Thyroid gland (tissue), 4 donors: ENCODE data around the gene RNF213. TPM values are rescaled to one million over a fixed set of nuclear protein-coding genes. Genes with fewer than 3 reads are reported as not detected.

Source experiments
- DNase-seq, 2 donors: peaks; one replicate each; pipeline ENCODE4 v3.0.0-alpha.2; 2019
- H3K27ac ChIP-seq, 3 donors: fragments of 200-600 bp; sonication (generic); 1 replicate in 2 of 3; 2 replicates in 1 of 3; pipeline ENCODE4 v1.5.1; 2016 to 2019; ENCODE audit warnings: mild to moderate bottlenecking in 1 of 3, moderate library complexity in 1 of 3
- H3K27me3 ChIP-seq: fragments of 200-600 bp; sonication (generic); one replicate; pipeline ENCODE4 v1.5.1; 2019
- H3K36me3 ChIP-seq, 2 donors: fragments of 200-600 bp; sonication (generic); one replicate each; pipeline ENCODE4 v1.5.1; 2016 to 2019
- H3K4me1 ChIP-seq, 2 donors: fragments of 200-600 bp; sonication (generic); one replicate each; pipeline ENCODE4 v1.5.1; 2017 to 2019
- H3K4me3 ChIP-seq, 3 donors: fragments of 200-600 bp; sonication (generic); replicated peaks in 1 of 3; 1 replicate in 2 of 3; 2 replicates in 1 of 3; pipeline ENCODE4 v1.5.1; 2016; ENCODE audit warnings: mild to moderate bottlenecking in 1 of 3
- H3K9me3 ChIP-seq: fragments of 200-600 bp; sonication (generic); one replicate; pipeline ENCODE4 v1.5.1; 2017
- POLR2A ChIP-seq, 2 donors: fragments of 450-650 bp; IDR thresholded peaks; one replicate each; pipeline ENCODE4 v1.6.1; 2017; ENCODE audit warnings: antibody characterized with exemption in 2 of 2, mild to moderate bottlenecking in 2 of 2, moderate library complexity in 1 of 2
- WGBS, 2 donors: methylation state at CpG; one replicate each; pipeline ENCODE4 v1.1.5; 2017; 5-methylcytosine and 5-hydroxymethylcytosine counted together
- intact Hi-C: fragments of 100-400 bp; cut with DNase I; formaldehyde crosslinking; loops from one replicate; pipeline ENCODE4 v1.15.1; 2023
- total RNA-seq, 4 donors: library from RNA; depleted of rRNA; stranded (reverse); fragments of >200 nt; gene quantifications; one replicate each; pipeline ENCODE4 v1.2.3, GENCODE V29; 2016
- TF ChIP-seq, protein P1 (sequence below), 6 experiments: fragments of 200-600 bp in 3 of 6; fragments of 450-650 bp in 3 of 6; sonication (generic) in 3 of 6; IDR thresholded peaks; one replicate each; pipeline ENCODE4 v1.5.1; 2016 to 2019; ENCODE audit warnings: antibody characterized with exemption in 6 of 6, mild to moderate bottlenecking in 2 of 6, inconsistent platforms in 1 of 6, moderate library complexity in 1 of 6

The RNF213 gene
- total RNA-seq, 4 donors from 2014 or later = 107 to 245 (median 187) TPM

DNA sequence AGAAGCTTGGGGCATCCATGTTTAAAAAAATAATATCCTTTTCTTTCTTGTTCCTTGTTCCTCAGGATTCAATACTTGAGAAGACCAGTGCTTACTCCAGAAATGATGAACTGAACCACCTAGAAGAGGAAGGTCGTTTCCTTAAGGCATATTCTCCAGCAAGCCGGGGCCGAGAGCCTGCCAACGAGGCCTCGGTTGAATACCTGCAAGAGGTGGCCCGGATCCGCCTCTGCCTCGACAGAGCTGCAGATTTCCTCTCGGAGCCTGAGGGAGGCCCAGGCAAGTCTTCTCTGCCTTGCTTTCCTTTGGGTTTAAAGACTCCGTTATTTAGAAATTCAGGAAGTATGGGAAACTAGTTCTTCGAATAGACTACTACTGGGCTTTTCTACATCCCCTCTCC is 111.8 kb downstream of the RNF213 start:
- intact Hi-C loops = no loop called here
- DNase-seq = no peak
- peaks cover 91 to 92% of the 10 kb centered on the region in 2 donors for H3K36me3 ChIP-seq

DNA sequence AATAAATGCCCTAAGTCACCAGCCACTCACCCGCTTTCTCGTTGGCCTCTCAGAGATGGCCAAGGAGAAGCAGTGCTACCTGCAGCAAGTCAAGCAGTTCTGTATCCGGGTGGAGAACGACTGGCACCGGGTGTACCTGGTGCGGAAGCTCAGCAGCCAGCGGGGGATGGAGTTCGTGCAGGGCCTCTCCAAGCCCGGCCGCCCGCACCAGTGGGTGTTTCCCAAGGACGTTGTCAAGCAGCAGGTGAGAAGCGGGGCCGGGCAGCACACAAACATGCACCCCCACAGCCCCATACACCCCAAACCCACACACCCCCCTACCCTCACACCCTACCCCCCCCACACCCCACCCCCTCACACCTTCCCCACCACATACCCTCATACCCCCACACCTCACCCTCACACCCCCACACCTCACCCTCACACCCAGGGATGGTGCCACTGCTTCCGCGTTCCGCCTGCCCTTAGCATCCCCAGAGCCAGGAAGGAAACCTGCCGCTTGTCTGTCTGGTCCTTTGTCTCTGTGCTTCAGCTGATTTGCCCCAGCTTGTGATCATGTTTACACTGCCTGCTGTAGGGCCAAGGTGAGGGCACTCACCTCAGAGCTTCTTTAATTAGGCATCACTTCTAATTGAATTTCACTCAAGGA is 112.4 kb downstream of the RNF213 start:
- peaks cover 91 to 92% of the 10 kb centered on the region in 2 donors for H3K36me3 ChIP-seq
- H3K4me1 ChIP-seq = no peaks in the 10 kb centered on the region
- intact Hi-C loops = no loop called here
- H3K27me3 ChIP-seq = no peaks in the 10 kb centered on the region
- H3K27ac ChIP-seq = no peak overlapping the region
- TF ChIP-seq, protein P1, sequence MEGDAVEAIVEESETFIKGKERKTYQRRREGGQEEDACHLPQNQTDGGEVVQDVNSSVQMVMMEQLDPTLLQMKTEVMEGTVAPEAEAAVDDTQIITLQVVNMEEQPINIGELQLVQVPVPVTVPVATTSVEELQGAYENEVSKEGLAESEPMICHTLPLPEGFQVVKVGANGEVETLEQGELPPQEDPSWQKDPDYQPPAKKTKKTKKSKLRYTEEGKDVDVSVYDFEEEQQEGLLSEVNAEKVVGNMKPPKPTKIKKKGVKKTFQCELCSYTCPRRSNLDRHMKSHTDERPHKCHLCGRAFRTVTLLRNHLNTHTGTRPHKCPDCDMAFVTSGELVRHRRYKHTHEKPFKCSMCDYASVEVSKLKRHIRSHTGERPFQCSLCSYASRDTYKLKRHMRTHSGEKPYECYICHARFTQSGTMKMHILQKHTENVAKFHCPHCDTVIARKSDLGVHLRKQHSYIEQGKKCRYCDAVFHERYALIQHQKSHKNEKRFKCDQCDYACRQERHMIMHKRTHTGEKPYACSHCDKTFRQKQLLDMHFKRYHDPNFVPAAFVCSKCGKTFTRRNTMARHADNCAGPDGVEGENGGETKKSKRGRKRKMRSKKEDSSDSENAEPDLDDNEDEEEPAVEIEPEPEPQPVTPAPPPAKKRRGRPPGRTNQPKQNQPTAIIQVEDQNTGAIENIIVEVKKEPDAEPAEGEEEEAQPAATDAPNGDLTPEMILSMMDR (IDR thresholded peaks at IDR 0.05) = no peak
- TF ChIP-seq POLR2A (IDR thresholded peaks at IDR 0.05) = no peak
- H3K9me3 ChIP-seq = no peaks in the 10 kb centered on the region
- WGBS, 2 donors = 94% methylated on average over 18 of the region's 18 CpGs
- H3K4me3 ChIP-seq = no peak overlapping the region
- DNase-seq = no peak

More for the DNA sequence above, 111.8 kb downstream of the RNF213 start:
- WGBS, 2 donors = 80 to 92% methylated on average over 11 of the region's 11 CpGs
- H3K4me1 ChIP-seq = no peaks in the 10 kb centered on the region
- H3K9me3 ChIP-seq = no peaks in the 10 kb centered on the region
- no peak overlapping the region for H3K4me3 ChIP-seq
- no peaks in the 10 kb centered on the region for H3K27me3 ChIP-seq
- no peak overlapping the region for H3K27ac ChIP-seq
- no peak for TF ChIP-seq POLR2A (IDR thresholded peaks at IDR 0.05)
- TF ChIP-seq, protein P1 (IDR thresholded peaks at IDR 0.05) = no peak

DNA sequence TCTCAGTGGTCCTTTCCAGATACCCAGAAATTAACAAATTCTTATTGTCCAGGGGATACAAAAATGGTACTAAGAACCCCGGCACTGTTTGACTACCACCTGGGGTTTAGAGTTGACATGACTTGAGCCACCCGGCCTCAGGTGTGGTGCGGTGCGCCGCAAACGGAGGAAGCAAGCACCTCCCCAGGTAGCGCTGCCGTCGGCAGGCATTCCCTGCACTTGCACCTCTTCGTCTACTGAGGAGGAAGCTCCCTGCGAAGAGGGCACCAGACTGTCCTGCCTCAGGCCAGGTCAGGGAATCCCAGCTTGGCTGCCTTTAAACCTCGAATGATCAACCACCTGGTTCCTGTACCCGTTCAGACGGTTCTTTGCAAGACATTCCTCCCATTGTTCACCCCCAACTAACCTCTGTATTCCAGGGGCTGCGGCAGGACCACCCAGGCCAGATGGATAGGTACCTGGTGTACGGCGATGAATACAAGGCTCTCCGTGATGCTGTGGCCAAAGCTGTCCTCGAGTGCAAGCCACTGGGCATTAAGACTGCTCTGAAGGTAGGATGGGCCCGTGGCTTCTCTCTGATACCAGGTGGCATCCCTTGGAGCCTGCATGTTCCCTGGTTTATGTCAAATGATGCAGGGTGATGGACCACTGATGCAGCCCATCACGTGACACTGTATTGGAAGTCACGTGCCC is 113.5 kb downstream of the RNF213 start:
- intact Hi-C loops = no loop called here
- H3K36me3 ChIP-seq = peaks cover 91% of the 10 kb centered on the region in 2 donors
- no peaks in the 10 kb centered on the region for H3K4me1 ChIP-seq
- TF ChIP-seq POLR2A (IDR thresholded peaks at IDR 0.05) = no peak
- TF ChIP-seq, protein P1 (IDR thresholded peaks at IDR 0.05) = no peak
- H3K27me3 ChIP-seq = no peaks in the 10 kb centered on the region
- H3K27ac ChIP-seq = no peak overlapping the region
- no peak for DNase-seq
- 95% methylated on average over 18 to 22 of the region's 22 CpGs for WGBS, 2 donors
- no peaks in the 10 kb centered on the region for H3K9me3 ChIP-seq
- no peak overlapping the region for H3K4me3 ChIP-seq

DNA sequence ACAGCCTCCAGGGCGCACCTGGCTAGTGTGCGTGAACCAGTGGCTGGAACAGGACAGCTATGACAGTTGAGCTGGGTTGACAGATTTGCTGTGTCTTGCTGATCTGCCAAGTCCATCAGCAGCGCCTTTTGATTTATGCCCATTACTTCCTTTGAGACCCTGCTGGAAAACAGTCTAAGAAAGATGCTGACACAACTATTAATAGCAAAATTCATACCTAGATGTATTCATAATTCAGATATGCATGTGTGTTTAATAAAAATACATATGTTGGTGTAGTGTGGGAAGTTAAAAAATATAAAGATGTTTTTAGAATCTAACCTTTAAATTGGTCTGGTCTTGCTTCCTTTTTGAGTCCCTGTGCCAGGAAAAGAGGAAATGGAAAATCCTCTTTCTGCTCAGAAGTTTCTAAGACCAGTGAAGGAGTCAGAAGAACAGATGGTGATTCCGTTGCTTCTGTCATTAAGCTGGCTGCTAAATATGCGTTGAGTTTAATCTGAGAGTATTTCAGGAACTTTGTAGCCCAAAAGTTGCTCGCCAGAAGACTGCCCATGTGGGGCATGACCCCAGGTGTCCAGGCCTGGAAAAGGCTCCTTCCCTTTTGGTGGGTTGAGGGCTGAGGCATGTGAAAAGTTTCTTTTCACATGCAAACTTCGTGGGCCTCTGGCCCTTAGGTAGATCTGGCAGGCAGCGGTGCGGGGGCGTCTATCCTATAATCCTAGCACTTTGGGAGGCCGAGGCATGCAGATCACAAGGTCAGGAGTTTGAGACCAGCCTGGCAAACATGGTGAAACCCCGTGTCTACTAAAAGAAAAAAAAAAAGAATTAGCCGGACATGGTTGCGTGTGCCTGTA is 114.3 kb downstream of the RNF213 start:
- no peak overlapping the region for H3K4me3 ChIP-seq
- no peak for DNase-seq
- H3K27me3 ChIP-seq = no peaks in the 10 kb centered on the region
- no peak overlapping the region for H3K27ac ChIP-seq
- no peak for TF ChIP-seq POLR2A (IDR thresholded peaks at IDR 0.05)
- TF ChIP-seq, protein P1 (IDR thresholded peaks at IDR 0.05) = no peak
- H3K36me3 ChIP-seq = peaks cover 90 to 91% of the 10 kb centered on the region in 2 donors
- no peaks in the 10 kb centered on the region for H3K9me3 ChIP-seq
- intact Hi-C loops = no loop called here
- H3K4me1 ChIP-seq = no peaks in the 10 kb centered on the region
- 85 to 86% methylated on average over 14 of the region's 14 CpGs for WGBS, 2 donors
